ENCODE measurements around the gene PUS1.

The PUS1 gene

DNA sequence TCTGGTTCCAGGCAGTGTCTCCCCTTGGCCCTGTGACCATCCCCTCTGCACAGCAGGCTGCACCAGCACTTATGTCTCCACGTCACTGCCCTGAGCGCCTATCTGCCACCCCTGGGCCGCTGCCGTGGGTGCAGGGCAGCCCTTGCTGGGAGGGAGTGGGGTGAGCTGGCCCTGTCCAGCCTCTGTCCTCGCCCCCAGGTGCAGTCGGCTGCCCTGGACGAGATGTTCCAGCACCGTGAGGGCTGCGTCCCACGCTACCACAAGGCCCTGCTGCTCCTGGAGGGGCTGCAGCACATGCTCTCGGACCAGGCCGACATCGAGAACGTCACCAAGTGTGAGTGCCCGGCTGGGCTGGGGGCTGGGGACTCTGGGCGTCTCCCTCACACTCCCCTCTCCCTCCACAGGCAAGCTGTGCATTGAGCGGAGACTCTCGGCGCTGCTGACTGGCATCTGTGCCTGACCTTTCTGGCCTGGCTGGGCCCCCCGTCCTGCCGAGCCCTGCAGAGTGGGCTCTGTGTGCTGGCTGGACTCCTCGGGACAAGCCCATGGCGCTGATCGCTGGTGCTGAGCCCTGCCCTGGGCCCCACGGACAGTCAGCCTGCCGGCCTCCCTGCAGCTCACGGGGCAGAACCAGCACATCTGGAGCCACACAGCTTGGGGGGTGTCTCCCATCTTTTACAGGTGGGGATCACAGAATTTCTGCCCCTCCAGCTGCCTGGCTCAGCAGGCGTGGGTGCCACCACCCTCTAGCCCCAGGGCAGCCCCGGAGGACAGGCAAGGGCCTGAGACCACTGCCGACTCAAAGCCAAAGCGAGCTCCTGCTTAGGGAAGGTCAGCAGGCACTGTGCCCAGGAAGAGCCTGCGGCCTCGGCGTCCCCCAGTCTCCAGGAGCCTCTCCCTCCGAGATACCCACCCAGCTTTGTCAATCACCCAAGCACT is 7.9 kb upstream of the PUS1 start:
- no peaks in the 10 kb centered on the region for H3K9me3 Mint-ChIP-seq
- no peak overlapping the region for H3K4me3 Mint-ChIP-seq
- TF ChIP-seq, protein P1, sequence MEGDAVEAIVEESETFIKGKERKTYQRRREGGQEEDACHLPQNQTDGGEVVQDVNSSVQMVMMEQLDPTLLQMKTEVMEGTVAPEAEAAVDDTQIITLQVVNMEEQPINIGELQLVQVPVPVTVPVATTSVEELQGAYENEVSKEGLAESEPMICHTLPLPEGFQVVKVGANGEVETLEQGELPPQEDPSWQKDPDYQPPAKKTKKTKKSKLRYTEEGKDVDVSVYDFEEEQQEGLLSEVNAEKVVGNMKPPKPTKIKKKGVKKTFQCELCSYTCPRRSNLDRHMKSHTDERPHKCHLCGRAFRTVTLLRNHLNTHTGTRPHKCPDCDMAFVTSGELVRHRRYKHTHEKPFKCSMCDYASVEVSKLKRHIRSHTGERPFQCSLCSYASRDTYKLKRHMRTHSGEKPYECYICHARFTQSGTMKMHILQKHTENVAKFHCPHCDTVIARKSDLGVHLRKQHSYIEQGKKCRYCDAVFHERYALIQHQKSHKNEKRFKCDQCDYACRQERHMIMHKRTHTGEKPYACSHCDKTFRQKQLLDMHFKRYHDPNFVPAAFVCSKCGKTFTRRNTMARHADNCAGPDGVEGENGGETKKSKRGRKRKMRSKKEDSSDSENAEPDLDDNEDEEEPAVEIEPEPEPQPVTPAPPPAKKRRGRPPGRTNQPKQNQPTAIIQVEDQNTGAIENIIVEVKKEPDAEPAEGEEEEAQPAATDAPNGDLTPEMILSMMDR (IDR thresholded peaks at IDR 0.05; ENCODE audit: unreplicated experiment in 3 of 3): no peak
- H3K27ac Mint-ChIP-seq: no peak overlapping the region
- no peaks in the 10 kb centered on the region for H3K27me3 Mint-ChIP-seq (ENCODE audit: low read depth)
- peaks cover 12% of the 10 kb centered on the region for H3K36me3 Mint-ChIP-seq (ENCODE audit: low read depth)
- peaks cover 12% of the 10 kb centered on the region for H3K4me1 Mint-ChIP-seq

DNA sequence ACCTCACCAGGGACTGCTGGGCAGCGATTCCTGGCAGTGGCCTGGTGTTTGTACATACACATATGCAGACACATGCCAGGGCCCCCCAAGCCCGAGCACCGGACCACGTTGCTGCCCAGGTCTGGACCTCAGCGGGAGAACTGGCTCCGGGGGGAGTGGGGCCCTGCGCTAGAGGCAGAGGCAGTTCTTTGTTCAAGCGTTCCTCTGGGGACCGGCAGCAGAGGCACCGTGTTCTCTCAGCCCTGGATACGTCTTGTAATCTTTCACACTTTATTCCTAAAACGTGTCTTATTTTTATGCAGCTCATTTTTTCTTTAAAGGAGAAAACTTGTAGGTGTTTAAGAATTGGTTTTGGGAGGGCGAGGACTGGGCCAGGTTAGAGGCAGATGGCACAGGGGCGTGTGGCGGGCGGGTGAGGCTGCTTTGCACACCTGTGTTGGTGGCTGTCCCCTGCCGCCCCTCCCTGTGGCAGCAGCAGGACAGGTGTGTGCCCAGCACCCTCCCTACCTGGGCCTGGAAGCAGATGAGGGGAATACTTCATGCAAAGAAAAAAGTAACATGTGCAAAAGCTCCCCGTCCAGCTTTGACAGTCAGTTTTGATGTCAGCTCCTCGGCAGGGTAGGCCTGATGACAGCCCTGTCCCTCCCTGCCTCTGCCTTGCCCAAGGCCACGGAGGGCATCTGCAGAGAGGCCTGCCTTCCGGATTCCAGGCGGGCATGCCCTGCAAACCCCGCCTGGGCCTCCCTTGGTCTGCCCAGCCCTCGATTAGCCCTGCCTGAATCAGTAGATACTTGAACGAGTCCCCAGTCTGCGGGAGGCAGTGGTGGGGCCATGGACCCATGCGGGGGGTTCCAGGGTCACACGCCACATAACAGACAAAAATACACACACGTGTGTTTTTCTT is 7.0 kb upstream of the PUS1 start:
- no peak overlapping the region for H3K27ac Mint-ChIP-seq
- TF ChIP-seq, protein P1 (IDR thresholded peaks at IDR 0.05; ENCODE audit: unreplicated experiment in 3 of 3): no peak
- peaks cover 12% of the 10 kb centered on the region for H3K4me1 Mint-ChIP-seq
- no peaks in the 10 kb centered on the region for H3K27me3 Mint-ChIP-seq (ENCODE audit: low read depth)
- H3K36me3 Mint-ChIP-seq (ENCODE audit: low read depth): peaks cover 12% of the 10 kb centered on the region
- H3K4me3 Mint-ChIP-seq: no peak overlapping the region
- no peaks in the 10 kb centered on the region for H3K9me3 Mint-ChIP-seq

DNA sequence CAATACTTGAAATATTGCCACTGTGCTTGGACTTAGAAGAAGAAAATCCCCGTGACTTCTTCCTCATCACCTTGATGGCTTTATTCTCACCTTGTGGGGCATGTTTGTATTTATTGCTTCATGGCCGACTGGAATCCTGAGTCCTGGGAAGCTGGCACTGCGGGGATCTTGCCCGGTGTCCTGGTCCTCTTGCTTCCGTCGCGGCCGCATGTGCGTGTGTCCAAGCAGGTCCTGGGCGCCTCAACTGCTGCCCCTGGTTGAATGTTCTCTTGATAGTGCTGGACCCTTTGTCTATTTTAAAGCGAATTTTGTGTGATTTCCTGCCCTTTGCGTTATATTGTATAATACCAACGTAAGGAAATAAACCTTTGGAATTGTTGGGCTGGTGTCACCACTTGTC is 6.3 kb upstream of the PUS1 start:
- no peaks in the 10 kb centered on the region for H3K9me3 Mint-ChIP-seq
- H3K36me3 Mint-ChIP-seq (ENCODE audit: low read depth): peaks cover 12% of the 10 kb centered on the region
- H3K27ac Mint-ChIP-seq: no peak overlapping the region
- H3K4me1 Mint-ChIP-seq: peaks cover 12% of the 10 kb centered on the region
- no peak overlapping the region for H3K4me3 Mint-ChIP-seq
- no peaks in the 10 kb centered on the region for H3K27me3 Mint-ChIP-seq (ENCODE audit: low read depth)
- TF ChIP-seq, protein P1 (IDR thresholded peaks at IDR 0.05; ENCODE audit: unreplicated experiment in 3 of 3): no peak

DNA sequence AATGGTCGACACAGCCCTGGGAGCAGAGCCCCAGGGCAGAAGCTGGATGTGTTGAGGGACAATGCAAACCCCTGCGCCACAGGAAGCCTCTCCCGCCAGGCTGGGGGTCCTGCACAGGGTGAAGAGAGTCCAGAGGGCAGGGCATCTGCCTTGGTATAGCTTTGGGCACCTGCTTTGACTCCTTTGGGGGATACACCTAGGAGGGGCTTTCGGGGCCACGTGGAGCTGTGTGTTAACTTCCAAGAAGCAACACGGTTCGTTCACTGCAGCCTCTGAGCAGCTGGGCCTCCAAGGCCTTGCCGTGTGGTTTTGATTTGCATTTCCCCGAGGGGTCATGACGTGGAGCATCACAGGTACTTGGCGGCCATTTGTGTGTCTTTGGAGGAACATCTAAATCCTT is 5.8 kb upstream of the PUS1 start:
- Mint-ChIP-seq H3K4me3 (no peak overlapping the region), H3K27me3 (ENCODE audit: low read depth) (no peaks in the 10 kb centered on the region), H3K9me3 (no peaks in the 10 kb centered on the region), H3K36me3 (ENCODE audit: low read depth) (peaks cover 12% of the 10 kb centered on the region), H3K4me1 (peaks cover 12% of the 10 kb centered on the region), H3K27ac (no peak overlapping the region)
- TF ChIP-seq, protein P1 (IDR thresholded peaks at IDR 0.05; ENCODE audit: unreplicated experiment in 3 of 3): no peak

DNA sequence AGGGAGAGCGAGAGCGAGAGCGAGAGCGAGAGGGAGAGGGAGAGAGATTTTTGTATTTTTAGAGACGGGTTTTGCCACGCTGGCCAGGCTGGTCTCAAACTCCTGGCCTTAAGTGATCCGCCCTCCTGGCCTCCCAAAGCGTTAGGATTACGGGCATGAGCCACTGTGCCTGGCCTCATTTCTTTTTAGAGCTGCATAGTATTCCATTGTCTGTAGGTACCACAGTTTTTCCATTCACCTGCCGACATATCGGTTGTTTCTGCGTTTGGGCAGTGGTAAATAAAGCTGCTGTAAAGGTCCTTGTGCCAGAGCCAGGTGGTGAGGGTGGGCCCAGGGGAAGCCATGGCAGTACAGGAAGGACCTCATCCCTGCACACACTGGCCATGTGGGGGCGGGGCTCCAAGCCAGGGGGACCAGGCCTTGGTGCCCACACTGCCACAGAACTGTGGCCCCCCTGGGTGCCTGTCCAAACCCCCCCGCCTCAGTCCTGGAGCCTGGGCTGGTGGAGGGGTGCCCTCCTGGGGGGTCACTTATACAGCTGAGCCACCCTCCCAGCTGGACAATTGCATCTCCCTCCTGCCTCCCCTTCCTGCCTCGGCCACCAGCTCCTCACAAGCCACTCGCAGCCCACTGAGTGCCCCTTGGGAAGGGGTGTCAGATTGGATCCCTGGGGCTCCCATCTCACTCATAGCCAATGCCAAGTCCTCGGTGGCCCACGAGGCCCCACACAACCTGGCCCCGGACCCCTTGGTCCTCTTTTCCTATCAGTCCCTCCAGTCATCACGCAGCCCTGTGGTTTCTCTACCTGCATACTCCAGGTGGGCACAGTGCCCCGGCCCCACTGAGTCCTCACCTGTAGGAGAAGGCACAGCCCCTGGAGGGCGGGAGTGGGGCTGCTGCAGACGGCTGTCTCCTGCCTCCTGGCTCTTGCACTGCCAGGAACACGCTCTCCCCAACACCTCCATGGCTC is 1.7 kb upstream of the PUS1 start:
- Mint-ChIP-seq H3K27ac (peak overlapping the region in 1 of 3 experiments; percentile 66), H3K4me3 (peak overlapping the region; percentile 87 to 88 (median 87)), H3K36me3 (ENCODE audit: low read depth) (peaks cover 14% of the 10 kb centered on the region), H3K27me3 (ENCODE audit: low read depth) (no peaks in the 10 kb centered on the region), H3K9me3 (no peaks in the 10 kb centered on the region), H3K4me1 (peaks cover 17% of the 10 kb centered on the region)
- TF ChIP-seq, protein P1 (IDR thresholded peaks at IDR 0.05; ENCODE audit: unreplicated experiment in 3 of 3): no peak

Data from nephron (organoid).